NCI-H1092 (cell line): ENCODE measurements around the gene PLIN1.

Experiments used
- DNase-seq: peaks from one replicate; lab custom pipeline; 2025; lab: John Stamatoyannopoulos, UW

PLIN1 gene

GRCh38 chr15:89628806-89629715, 50.1 kb downstream of the PLIN1 start:
- DNase-seq = no peak

- DNase-seq = no peak
These were observed 50.9 kb downstream of the PLIN1 start for GRCh38 chr15:89628301-89628700.

- DNase-seq = no peak
These were observed 51.8 kb downstream of the PLIN1 start for GRCh38 chr15:89627256-89627970.

GRCh38 chr15:89625716-89626115, 53.5 kb downstream of the PLIN1 start:
- no peak for DNase-seq

- DNase-seq = no peak
These were observed 56.0 kb downstream of the PLIN1 start for GRCh38 chr15:89623165-89623564.

GRCh38 chr15:89621547-89621946, 57.6 kb downstream of the PLIN1 start:
- DNase-seq = no peak

- no peak for DNase-seq
These were observed 62.9 kb downstream of the PLIN1 start for GRCh38 chr15:89616228-89616627.

- no peak for DNase-seq
These were observed 64.0 kb downstream of the PLIN1 start for GRCh38 chr15:89615135-89615534.
